Panc1 (cell line): ENCODE measurements around the gene MYH11. TPM values are rescaled to one million over a fixed set of nuclear protein-coding genes. Genes with fewer than 3 reads are reported as not detected.

ENCODE experiments used
- ATAC-seq: fragments of 200-7000 bp; cut with Tn5 transposase; 2 replicates; pipeline ENCODE4 v1.9.1; 2020; ENCODE audit warnings: mild to moderate bottlenecking, moderate library complexity
- BruUV-seq: library from RNA; stranded (reverse); fragments of 400-500 nt; replicated peaks from 2 replicates; lab custom pipeline; 2021; lab: Mats Ljungman, UMichigan
- CTCF ChIA-PET: fragments of 300-600 bp; sonication (Branson Sonifier 250); formaldehyde crosslinking; loops from one replicate; lab custom pipeline; 2022; ENCODE audit warnings: antibody characterized with exemption; lab: Charles Lee
- POLR2A ChIA-PET: fragments of 300-600 bp; sonication (Branson Sonifier 250); formaldehyde crosslinking; loops from one replicate; lab custom pipeline; 2022; ENCODE audit warnings: antibody characterized with exemption; lab: Charles Lee
- DNase-seq: peaks from one replicate; pipeline ENCODE4 v3.0.0-alpha.2; 2010; ENCODE audit warnings: low read depth, low spot score
- H3K27ac ChIP-seq: 2 replicates; pipeline ENCODE4 v1.5.1; 2011; ENCODE audit warnings: mild to moderate bottlenecking, low read length, inconsistent platforms
- H3K27me3 ChIP-seq: fragments of 200-500 bp; sonication (Bioruptor generic); 2 replicates; pipeline ENCODE4 v1.6.0; 2014; ENCODE audit warnings: low read length, inconsistent platforms; ENCODE audit not compliant: control insufficient read depth, insufficient read depth
- H3K36me3 ChIP-seq: fragments of 200-500 bp; sonication (Bioruptor generic); 2 replicates; pipeline ENCODE4 v1.5.1; 2014; ENCODE audit warnings: inconsistent platforms, mild to moderate bottlenecking, low read length, moderate library complexity; ENCODE audit not compliant: control insufficient read depth, insufficient read depth
- H3K4me1 ChIP-seq: 2 replicates; pipeline ENCODE4 v1.5.1; 2011; ENCODE audit warnings: inconsistent platforms, mild to moderate bottlenecking, low read length, moderate library complexity; ENCODE audit not compliant: control insufficient read depth, insufficient read depth
- H3K4me3 ChIP-seq, 2 experiments: 2 replicates each; pipeline ENCODE4 v1.5.1; 2011 to 2012; ENCODE audit warnings: low read depth in 2 of 2, low read length in 2 of 2, mild to moderate bottlenecking in 2 of 2, inconsistent platforms in 1 of 2, moderate library complexity in 1 of 2
- H3K9me3 ChIP-seq: fragments of 200-500 bp; sonication (Bioruptor generic); 2 replicates; pipeline ENCODE4 v1.5.1; 2014; ENCODE audit warnings: low read depth, mild to moderate bottlenecking, inconsistent platforms, low read length, moderate library complexity; ENCODE audit not compliant: control insufficient read depth, insufficient read depth
- POLR2AphosphoS5 ChIP-seq: IDR thresholded peaks from 2 replicates; pipeline ENCODE4 v1.6.1; 2012; ENCODE audit warnings: mild to moderate bottlenecking, low read depth, low read length, moderate library complexity
- SIN3A ChIP-seq: IDR thresholded peaks from 2 replicates; pipeline ENCODE4 v1.6.1; 2012; ENCODE audit warnings: low read depth, mild to moderate bottlenecking, low read length, moderate library complexity, borderline replicate concordance; ENCODE audit not compliant: insufficient read depth
- TCF7L2 ChIP-seq: IDR thresholded peaks from 2 replicates; pipeline ENCODE4 v1.6.1; 2011; ENCODE audit warnings: mild to moderate bottlenecking, low read depth, low read length, inconsistent platforms
- in situ Hi-C: cut with HindIII; loops from 2 replicates; pipeline ENCODE4 v1.10.0; 2016; ENCODE audit warnings: low sequenced_read_pairs, low pct_unique_long_range_greater_than_20kb
- intact Hi-C: fragments of 100-400 bp; cut with micrococcal nuclease; formaldehyde crosslinking; loops from one replicate; pipeline ENCODE4 v1.10.0; 2022; ENCODE audit not compliant: unreplicated experiment
- total RNA-seq: library from RNA; stranded (reverse); gene quantifications from one replicate; pipeline ENCODE4 v1.2.1, GENCODE V29; 2021; ENCODE audit not compliant: unreplicated experiment
- TF ChIP-seq, protein P1 (sequence below), 2 experiments: IDR thresholded peaks; 2 replicates each; pipeline ENCODE4 v1.6.1; 2011 to 2012; ENCODE audit warnings: low read depth in 2 of 2, control low read depth in 1 of 2, low read length in 1 of 2, mild to moderate bottlenecking in 1 of 2, moderate library complexity in 1 of 2; ENCODE audit not compliant: insufficient read depth in 1 of 2
- TF ChIP-seq, protein P2 (sequence below): fragments of 450-650 bp; IDR thresholded peaks from 2 replicates; pipeline ENCODE4 v1.5.1; 2017; ENCODE audit warnings: mild to moderate bottlenecking

The MYH11 gene
- total RNA-seq, 1 experiment from 2014 or later = 0.51 TPM

DNA sequence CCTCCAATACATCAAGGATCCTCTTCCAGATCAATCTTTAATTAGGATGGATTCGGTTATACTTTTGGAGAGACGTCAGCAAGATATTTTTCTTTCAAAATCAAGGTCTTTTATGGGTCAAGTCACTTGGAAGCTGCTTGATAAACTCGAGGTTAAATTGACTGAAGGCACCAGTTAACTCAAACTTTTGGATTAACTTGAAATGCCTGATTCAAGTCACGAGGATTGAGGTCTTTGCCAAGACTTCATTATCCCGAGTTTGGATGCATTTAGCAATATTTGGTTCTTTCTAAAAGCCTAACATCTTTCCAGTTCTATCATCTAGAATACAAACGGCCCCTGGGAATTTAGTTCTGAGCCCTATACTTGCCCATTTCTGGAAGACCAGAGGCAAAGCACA, 82.9 kb downstream of the MYH11 start:
- ChIA-PET CTCF (no interaction called here), POLR2A (no interaction called here)
- no peaks in the 10 kb centered on the region; the same call in 1 of the 2 replicates for H3K27me3 ChIP-seq
- no TSS peak for BruUV-seq
- no peaks in the 10 kb centered on the region for H3K36me3 ChIP-seq
- intact Hi-C loops (loop anchor here (10.0 kb wide), 1 partner anchor 421 kb away; no protein-coding TSS in a partner anchor), in situ Hi-C loops (no loop called here)
- no peak for ATAC-seq
- no peak overlapping the region for H3K4me3 ChIP-seq
- no peaks in the 10 kb centered on the region; the same call in 1 of the 2 replicates for H3K4me1 ChIP-seq
- no peaks in the 10 kb centered on the region for H3K9me3 ChIP-seq
- TF ChIP-seq, protein P1, sequence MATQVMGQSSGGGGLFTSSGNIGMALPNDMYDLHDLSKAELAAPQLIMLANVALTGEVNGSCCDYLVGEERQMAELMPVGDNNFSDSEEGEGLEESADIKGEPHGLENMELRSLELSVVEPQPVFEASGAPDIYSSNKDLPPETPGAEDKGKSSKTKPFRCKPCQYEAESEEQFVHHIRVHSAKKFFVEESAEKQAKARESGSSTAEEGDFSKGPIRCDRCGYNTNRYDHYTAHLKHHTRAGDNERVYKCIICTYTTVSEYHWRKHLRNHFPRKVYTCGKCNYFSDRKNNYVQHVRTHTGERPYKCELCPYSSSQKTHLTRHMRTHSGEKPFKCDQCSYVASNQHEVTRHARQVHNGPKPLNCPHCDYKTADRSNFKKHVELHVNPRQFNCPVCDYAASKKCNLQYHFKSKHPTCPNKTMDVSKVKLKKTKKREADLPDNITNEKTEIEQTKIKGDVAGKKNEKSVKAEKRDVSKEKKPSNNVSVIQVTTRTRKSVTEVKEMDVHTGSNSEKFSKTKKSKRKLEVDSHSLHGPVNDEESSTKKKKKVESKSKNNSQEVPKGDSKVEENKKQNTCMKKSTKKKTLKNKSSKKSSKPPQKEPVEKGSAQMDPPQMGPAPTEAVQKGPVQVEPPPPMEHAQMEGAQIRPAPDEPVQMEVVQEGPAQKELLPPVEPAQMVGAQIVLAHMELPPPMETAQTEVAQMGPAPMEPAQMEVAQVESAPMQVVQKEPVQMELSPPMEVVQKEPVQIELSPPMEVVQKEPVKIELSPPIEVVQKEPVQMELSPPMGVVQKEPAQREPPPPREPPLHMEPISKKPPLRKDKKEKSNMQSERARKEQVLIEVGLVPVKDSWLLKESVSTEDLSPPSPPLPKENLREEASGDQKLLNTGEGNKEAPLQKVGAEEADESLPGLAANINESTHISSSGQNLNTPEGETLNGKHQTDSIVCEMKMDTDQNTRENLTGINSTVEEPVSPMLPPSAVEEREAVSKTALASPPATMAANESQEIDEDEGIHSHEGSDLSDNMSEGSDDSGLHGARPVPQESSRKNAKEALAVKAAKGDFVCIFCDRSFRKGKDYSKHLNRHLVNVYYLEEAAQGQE (IDR thresholded peaks at IDR 0.05; ENCODE audit: insufficient read depth in 1 of 2, low read depth in 2 of 2, low read length in 1 of 2) = no peak
- TF ChIP-seq, protein P2, sequence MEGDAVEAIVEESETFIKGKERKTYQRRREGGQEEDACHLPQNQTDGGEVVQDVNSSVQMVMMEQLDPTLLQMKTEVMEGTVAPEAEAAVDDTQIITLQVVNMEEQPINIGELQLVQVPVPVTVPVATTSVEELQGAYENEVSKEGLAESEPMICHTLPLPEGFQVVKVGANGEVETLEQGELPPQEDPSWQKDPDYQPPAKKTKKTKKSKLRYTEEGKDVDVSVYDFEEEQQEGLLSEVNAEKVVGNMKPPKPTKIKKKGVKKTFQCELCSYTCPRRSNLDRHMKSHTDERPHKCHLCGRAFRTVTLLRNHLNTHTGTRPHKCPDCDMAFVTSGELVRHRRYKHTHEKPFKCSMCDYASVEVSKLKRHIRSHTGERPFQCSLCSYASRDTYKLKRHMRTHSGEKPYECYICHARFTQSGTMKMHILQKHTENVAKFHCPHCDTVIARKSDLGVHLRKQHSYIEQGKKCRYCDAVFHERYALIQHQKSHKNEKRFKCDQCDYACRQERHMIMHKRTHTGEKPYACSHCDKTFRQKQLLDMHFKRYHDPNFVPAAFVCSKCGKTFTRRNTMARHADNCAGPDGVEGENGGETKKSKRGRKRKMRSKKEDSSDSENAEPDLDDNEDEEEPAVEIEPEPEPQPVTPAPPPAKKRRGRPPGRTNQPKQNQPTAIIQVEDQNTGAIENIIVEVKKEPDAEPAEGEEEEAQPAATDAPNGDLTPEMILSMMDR = no peak
- TF ChIP-seq TCF7L2 (no peak), SIN3A (no peak), POLR2AphosphoS5 (no peak)
- no peak for DNase-seq
- H3K27ac ChIP-seq = no peak overlapping the region

DNA sequence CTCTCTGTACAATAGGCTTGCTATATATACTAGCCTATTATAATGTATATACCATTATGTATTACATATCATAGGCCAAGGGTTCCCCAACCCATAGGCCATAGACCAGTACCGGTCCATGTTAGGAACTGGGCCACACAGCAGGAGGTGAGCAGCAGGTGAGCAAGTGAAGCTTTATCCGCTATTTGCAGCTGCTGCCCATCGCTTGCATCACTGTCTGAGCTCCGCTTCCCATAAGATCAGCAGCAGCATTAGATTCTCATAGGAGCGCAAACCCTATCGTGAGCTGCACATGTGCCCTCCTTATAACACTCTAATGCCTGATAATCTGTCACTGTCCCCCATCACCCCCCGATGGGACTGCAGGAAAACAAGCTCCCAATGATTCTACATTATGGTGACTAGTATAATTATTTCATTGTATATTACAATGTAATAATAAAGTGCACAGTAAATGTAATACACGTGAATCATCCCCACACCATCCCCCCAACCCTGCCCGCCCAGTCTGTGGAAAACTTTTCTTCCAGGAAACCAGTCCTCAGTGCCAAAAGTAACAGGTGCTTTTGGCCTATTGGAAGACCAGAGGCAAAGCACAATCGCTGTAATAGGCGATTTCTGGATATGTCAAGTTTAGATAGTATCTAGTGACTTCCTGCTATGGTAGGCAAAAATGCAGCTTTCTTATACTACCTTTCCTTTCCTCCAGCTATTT, 84.1 kb downstream of the MYH11 start:
- no peaks in the 10 kb centered on the region for H3K36me3 ChIP-seq
- no peak for ATAC-seq
- no peak overlapping the region for H3K27ac ChIP-seq
- intact Hi-C loops (loop anchor here (10.0 kb wide), 1 partner anchor 422 kb away; no protein-coding TSS in a partner anchor), in situ Hi-C loops (no loop called here)
- BruUV-seq = no TSS peak
- no peak for DNase-seq
- no peaks in the 10 kb centered on the region; the same call in 1 of the 2 replicates for H3K27me3 ChIP-seq
- TF ChIP-seq, protein P1 (IDR thresholded peaks at IDR 0.05; ENCODE audit: insufficient read depth in 1 of 2, low read depth in 2 of 2, low read length in 1 of 2) = no peak
- no peak for TF ChIP-seq TCF7L2
- TF ChIP-seq, protein P2 = no peak
- TF ChIP-seq POLR2AphosphoS5 = no peak
- TF ChIP-seq SIN3A = no peak
- no peaks in the 10 kb centered on the region for H3K9me3 ChIP-seq
- no peaks in the 10 kb centered on the region for H3K4me1 ChIP-seq
- no peak overlapping the region for H3K4me3 ChIP-seq
- POLR2A ChIA-PET = no interaction called here
- CTCF ChIA-PET = interaction anchor here (0.6 kb wide), 2 partner anchors 11 to 216 kb away, joined by 4 to 9 read pairs; no protein-coding TSS in a partner anchor
